WERI-Rb-1 (cell line): Measurements from ENCODE around the gene TPM4.

ENCODE experiments used
- DNase-seq: peaks from one replicate; pipeline ENCODE4 v3.0.0-alpha.2; 2020
- H3K27ac ChIP-seq: fragments of 250-450 bp; sonication (Bioruptor Pico); 2 replicates; pipeline ENCODE4 v1.5.1; 2020; ENCODE audit warnings: mild to moderate bottlenecking, moderate library complexity
- H3K27me3 ChIP-seq: fragments of 250-450 bp; sonication (Bioruptor Pico); 2 replicates; pipeline ENCODE4 v1.5.1; 2021; ENCODE audit warnings: mild to moderate bottlenecking, low read depth, moderate library complexity; ENCODE audit not compliant: insufficient read depth, severe bottlenecking
- H3K36me3 ChIP-seq: fragments of 250-450 bp; sonication (Bioruptor Pico); 2 replicates; pipeline ENCODE4 v1.5.1; 2020; ENCODE audit warnings: mild to moderate bottlenecking, moderate library complexity
- H3K4me3 ChIP-seq: 2 replicates; pipeline ENCODE4 v1.5.1; 2011; ENCODE audit warnings: low read depth, mild to moderate bottlenecking, control low read depth, low read length
- H3K9me3 ChIP-seq: fragments of 250-450 bp; sonication (Bioruptor Pico); 2 replicates; pipeline ENCODE4 v1.5.1; 2021; ENCODE audit warnings: mild to moderate bottlenecking, moderate library complexity; ENCODE audit not compliant: severe bottlenecking
- CTCF ChIP-seq: IDR thresholded peaks from 2 replicates; pipeline ENCODE4 v1.5.1; 2011; ENCODE audit warnings: low read depth, mild to moderate bottlenecking, control low read depth, inconsistent platforms, low read length

The TPM4 gene

GRCh38 chr19:16032509-16033135 lies 43.7 kb upstream of the TPM4 start:
- DNase-seq, result no peak

GRCh38 chr19:16033136-16033530 lies 43.2 kb upstream of the TPM4 start:
- TF ChIP-seq CTCF, result no peak
- Histone ChIP-seq H3K9me3 (no peaks in the 10 kb centered on the region), H3K4me3 (no peak overlapping the region), H3K27me3 (peaks cover 3% of the 10 kb centered on the region), H3K27ac (no peak overlapping the region), H3K36me3 (no peaks in the 10 kb centered on the region)
- no peak for DNase-seq

More at GRCh38 chr19:16032509-16033135, 43.7 kb upstream of the TPM4 start:
- H3K4me3 ChIP-seq, result no peak overlapping the region
- no peaks in the 10 kb centered on the region for H3K9me3 ChIP-seq
- no peaks in the 10 kb centered on the region for H3K36me3 ChIP-seq
- H3K27ac ChIP-seq, result no peak overlapping the region
- H3K27me3 ChIP-seq, result peaks cover 3% of the 10 kb centered on the region
- TF ChIP-seq CTCF, result no peak

- Histone ChIP-seq H3K36me3 (no peaks in the 10 kb centered on the region), H3K4me3 (no peak overlapping the region), H3K9me3 (no peaks in the 10 kb centered on the region), H3K27me3 (peaks cover 3% of the 10 kb centered on the region), H3K27ac (no peak overlapping the region)
- no peak for DNase-seq
- no peak for TF ChIP-seq CTCF
Measured at GRCh38 chr19:16033721-16034120, 42.6 kb upstream of the TPM4 start.

GRCh38 chr19:16034180-16034579 lies 42.1 kb upstream of the TPM4 start:
- Histone ChIP-seq H3K27me3 (peaks cover 3% of the 10 kb centered on the region), H3K27ac (no peak overlapping the region), H3K9me3 (no peaks in the 10 kb centered on the region), H3K4me3 (no peak overlapping the region), H3K36me3 (no peaks in the 10 kb centered on the region)
- DNase-seq, result no peak
- no peak for TF ChIP-seq CTCF

GRCh38 chr19:16034958-16035560 lies 41.2 kb upstream of the TPM4 start:
- TF ChIP-seq CTCF, result no peak
- Histone ChIP-seq H3K9me3 (no peaks in the 10 kb centered on the region), H3K27me3 (peaks cover 3% of the 10 kb centered on the region), H3K27ac (no peak overlapping the region), H3K4me3 (no peak overlapping the region), H3K36me3 (no peaks in the 10 kb centered on the region)
- DNase-seq, result no peak
